ELF-1 (cell line): ENCODE measurements around the gene CRISPLD2.

Source experiments
- DNase-seq: peaks from one replicate; pipeline ENCODE4 v3.0.0-alpha.2; 2016; ENCODE audit warnings: low read depth, low spot score

Gene CRISPLD2

DNA sequence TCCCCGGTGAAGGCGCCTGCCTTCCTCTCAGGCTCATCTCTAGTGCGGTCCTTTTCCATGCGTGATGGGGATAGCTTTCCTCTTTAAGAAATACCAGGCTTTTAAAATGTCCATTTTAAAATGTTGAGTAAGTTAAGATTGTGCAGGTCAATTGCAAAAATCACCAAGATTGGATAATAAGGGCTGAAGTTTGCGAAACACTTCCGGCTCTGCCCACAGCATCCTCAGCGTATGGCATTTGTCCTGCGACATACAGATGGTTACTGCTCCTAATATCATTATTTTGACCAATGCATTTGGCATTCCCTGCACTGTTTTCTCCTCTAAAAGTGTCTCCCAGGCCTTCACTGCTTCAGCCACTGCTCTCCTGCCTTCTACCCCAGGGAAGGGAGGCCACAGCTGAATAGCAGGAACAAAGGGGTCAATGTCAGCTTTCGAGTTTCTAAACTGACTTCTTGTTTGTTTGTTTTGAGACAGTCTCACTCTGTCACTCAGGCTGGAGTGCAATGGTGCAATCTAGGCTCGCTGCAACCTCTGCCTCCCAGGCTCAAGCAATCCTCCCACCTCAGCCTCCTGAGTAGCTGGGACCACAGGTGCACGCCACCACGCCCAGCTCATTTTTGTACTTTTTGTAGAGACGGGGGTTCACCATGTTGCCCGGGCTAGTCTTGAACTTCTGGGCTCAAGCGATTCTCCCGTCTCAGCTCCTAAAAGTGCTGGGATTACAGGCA is 91.9 kb downstream of the CRISPLD2 start:
- DNase-seq: no peak

DNA sequence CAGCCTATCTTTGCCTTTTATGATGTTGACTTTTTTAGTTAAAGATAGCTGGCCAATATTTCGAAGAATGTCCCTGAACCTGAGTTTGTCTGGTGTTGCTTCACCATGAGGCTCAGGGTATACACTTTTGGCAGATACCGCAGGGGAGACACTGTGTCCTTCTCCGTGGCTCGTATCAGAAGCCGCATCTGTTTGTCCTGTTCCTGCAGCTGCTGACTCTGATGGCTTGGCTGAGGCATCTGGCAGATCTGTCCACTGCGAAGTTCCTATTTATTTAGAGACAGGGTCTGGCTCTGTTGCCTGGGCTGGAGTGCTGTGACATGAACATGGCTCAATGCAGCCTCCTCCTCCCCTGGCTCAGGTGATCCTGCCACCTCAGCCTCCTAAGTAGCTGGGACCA is 93.5 kb downstream of the CRISPLD2 start:
- no peak for DNase-seq

DNA sequence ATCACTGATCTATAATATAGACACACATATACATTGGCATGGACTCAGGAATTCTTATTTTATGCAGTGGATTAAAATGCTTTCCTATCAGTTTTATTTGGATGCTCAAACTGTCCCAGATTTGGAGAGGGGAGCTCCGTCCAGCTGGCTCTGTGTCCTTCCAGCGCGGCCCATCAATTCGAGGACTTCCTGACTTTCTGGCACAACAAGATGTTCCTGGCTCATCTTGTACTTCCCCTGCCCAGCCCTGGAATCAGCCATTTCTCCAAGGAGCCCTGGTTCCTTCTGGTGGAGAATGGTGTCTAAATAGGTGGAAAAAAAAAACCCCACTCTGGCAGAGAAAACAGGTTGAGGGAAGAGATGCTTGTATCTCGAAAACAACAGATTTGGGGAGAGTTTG is 94.5 kb downstream of the CRISPLD2 start:
- no peak for DNase-seq

DNA sequence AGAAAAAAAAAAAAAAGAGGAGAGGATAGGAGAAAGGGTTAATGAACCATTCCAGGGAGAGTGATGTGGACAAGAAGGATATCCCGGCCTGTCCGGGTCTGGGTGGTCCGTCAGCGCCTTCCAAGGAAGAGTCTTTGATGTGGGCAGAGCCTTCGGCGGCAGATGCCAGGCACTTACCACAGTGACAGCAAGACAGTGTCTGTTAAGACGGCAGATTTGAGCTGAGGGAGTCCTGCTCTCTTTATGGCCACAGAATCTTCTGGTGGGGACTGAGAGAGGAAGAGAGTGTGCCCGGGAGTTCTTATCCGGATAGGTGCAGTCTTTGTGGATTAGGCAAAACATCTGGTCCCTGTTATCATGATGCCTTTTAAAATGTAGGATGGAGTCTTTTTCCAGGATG is 96.4 kb downstream of the CRISPLD2 start:
- no peak for DNase-seq

DNA sequence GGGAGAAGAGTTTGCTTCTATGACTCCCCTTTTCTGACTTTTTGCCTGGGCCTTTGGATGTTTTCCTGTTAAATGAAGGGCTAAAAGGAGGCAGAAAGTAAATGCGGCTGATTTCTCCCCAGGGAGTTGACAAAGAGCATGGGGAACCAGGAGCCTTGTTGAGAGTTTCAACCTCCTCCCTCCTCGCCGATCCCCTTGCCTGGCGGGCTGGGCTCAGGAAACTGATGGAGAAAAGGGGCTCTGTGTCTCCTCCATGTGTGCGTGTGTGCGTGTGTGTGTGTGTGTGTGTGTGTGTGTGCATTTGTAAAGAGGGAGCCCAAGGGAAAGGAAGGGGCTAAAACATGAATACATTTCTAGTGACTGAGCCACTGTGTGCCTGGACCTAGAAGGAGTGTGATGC is 97.1 kb downstream of the CRISPLD2 start:
- no peak for DNase-seq

DNA sequence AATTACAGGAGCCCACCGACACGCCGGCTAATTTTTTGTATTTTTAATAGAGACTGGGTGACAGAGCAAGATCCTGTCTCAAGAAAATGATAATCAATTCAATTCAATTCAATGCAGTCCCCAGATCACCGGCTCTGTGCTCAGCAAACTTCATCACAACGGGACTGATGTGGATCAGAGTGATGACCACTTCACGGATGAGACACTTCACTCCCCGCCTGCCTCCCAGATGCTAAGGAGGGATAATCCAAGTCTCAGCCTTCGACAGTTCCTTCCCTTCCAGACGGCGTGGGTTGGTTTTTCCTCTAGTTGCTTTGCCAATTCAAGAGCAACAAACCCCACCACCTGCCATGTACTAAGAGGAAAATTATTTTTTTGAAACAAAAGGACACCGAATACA is 97.7 kb downstream of the CRISPLD2 start:
- DNase-seq: no peak

DNA sequence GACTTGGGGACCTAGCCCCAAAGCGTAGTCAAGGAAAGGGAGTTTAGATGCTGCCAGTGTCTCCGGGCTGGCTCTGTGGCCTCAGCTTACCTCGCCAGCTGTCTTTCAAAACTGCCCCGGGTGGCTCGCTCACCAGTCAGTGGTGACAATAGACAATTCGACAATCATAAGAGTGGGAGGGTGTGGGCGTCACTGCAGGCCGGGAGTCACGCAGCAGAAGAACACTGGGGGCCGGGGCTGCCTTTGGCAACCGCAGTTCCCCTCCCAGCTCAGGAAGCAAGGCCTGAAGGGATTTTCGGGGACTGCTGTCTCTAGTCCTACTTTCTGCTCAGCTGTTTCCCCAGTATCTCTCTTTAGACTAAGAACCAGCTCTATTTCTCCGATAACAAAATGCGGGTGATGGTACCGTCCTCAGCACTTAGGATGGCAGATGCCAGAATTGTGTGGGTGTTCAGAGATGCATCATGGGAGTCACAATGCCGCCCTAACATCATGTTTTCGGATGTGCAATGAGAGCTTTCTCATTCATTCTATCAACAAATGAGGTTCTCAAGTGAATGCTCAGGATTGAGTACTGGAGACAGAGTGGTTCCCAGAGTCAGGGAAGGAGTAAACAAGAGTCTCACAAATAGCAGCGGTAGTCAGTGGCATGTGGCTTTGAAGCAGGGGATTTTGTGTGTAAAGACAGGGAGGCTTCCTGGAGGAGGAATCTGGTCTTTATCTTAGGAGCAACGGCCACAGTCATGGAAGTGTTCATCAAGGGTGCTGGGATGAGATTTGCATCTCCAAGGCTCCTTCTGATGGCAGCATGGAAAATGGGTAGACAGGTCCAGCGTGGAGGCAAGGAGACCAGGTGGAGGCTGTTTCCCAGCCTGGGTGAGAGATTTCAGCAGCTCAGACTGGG is 98.5 kb downstream of the CRISPLD2 start:
- no peak for DNase-seq

DNA sequence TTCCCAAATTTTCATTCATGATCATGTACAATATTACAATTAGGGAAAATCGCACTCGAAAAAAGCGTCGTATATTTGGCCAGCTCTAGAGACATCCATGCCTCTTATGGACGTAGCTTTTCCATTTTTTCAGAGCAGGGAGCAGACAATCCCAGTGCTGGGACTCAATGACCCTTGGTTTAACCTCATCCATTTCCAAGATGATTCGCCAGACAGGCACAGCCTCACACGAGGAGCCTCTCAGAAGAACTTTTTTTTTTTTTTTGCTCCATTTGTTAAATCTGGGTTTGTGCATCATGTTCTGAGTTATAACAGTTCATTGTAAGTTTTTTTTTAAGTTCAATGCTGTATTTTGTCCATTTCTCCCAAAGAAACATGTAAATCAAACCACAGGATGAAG is 99.5 kb downstream of the CRISPLD2 start:
- no peak for DNase-seq

DNA sequence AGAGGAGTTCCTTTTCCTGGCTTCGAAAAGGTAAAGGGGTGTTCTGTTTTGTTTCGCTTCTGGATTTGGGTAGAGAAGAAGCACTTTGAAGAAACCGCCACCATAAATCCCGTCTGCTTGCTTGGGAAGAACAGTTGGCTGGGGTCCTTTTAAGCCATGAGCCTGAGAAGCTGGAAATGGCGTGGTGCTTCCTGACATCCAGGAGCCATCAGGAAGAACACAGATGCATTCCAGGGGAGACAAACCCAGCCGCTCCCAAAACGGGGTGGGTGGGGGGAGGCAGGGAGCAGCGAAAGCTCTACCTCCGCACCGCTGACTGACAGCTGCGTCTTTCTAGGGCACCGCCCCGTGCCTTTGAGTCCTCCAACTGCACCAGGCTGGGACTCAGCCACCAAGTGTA is 99.9 kb downstream of the CRISPLD2 start:
- no peak for DNase-seq

DNA sequence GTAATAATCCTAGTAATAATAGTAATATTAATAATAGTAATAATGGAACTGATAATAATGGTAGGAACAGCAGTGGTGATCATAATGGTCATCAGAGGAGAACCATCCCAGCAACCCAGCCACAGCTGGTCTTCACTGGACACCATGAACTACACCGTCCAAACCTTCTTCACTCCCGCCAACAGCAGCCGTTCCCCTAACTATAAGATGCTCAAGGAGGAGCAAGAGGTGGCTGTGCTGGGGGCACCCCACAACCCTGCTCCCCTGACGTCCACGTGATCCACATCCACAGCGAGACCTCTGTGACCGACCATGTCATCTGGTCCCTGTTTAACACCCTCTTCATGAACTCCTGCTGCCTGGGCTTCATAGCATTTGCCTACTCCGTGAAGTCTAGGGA is 100.5 kb downstream of the CRISPLD2 start:
- DNase-seq: no peak

DNA sequence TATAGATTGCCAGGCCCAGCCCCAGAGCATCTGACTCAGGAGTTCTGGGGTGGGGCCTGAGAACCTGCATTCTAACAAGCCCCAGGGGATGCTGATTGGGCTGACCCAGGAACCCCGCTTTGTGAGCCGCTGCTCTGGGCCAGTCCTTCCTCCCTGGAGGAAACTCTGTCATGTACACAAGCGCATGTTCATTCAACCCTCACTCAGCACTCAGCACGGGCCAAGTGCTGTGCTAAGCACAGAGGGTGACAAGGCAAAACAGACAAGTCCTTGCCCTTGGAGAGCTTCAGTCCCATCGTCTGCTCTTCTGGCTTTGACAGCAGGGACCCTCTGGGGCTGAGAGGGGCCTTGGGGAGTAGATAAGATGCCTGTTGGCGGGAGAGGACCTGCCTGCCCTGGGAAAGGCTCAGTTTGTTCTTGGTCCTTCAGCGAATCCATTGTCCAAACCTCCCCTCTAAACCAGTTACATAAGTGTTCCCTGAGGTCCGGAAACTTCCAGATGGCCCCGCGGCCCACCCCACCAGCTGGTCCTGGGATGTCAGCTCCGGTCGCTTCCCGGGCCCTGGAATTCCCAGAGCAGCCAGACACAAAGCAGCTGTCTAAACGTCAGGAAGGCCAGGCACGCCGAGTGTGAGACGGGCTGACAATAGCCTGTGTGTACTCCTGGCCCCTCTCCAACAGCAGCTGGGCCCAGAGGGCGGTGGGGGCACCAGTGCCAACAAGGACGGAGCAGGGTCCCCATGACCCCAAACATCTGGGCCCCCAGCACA is 102.8 kb downstream of the CRISPLD2 start:
- DNase-seq: peak; percentile 50

DNA sequence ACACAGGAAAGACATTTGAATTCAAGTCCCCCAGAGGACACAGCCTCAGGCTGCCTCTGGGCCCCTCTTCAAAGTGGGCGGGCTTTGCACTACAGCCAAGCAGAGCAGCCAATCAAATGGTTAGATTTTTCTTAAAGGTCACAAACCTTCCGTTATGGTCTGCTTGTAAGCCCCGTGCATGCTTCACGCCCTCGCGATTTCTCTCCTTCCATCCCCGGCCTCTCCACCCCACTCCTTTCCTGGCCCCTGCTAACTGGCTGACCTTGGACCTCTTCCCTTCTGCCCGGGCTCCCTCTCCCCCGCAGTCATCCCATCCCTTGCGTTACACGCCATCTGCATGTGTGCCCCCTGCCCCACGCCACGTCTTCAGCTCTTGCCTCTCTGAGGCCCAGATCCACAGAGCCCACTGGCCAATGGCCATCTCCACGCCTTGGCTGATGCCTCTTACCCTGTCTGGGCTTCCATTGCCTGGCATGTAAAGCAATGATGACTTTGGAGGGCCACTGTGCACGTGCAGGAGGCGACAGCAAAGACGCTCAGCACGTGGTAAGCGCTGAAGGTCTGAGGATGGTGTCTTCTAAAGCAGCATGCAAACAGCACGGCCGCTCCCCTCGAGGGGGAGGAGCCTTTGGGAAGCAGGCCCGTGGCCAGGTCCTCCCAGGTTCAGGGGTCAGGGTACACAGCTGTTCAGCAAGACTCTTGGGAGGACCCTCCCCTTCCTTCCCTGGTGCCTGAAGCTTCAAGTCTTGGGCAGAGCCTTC is 104.7 kb downstream of the CRISPLD2 start:
- no peak for DNase-seq

DNA sequence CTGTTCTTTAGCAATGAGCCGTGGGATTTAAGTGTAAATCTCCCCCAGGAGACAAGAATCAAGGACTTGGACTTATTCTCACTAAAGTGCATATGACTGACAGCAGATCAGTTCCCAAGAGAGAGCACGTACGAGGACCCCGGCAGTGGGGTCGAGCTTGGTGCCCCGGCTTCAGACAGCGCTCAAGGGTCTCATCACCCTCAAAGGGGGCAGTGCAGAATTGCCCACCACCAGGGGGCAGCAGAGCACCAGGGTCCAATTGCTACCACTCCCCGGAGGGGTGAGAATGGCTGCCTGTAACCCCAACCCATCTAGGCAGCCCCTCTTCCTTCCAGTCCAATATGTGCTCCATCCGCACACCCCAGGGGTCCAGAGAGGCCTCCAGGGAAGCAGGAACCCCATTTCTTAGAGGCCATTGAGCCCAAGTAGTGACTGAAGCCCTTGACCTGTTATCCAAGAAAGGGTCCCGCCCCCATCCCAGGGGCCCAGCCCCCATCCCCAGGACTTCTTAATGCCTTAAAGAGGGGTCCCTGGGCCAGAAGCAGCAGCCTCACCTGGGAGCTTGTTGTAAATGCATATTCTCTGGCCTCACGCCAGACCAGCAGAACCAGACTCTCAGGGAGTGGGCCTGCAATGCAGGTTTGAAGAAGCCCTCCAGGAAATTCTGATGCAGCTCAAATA is 105.4 kb downstream of the CRISPLD2 start:
- DNase-seq: peak; percentile 74

DNA sequence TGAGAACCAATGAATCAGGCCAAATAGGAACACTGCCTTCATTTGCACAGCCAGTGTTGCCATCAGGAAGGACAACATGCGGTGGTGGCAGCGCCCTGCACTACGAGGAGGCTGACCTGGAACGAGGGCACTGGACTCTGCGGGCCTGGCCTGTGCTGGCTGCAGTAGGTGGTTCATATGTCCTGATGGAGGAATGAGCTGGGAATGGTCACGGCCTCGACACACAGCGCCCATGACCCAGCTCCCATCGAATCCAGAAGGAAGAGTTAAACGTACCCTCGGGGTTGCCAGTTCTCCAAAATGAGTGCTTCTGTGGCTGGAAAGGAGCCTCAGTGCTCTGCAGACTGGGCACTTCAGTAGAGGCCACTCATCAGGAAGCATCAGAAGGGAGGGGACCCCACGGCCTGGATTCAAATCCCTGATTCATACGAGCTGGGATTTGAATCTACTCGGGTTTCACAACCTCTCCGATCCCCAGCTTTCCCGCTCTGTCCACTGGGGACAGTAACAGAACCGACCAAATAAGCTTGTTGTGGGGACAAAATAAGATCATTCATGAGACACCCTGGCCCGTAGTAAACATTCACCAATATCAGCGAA is 106.1 kb downstream of the CRISPLD2 start:
- DNase-seq: no peak

DNA sequence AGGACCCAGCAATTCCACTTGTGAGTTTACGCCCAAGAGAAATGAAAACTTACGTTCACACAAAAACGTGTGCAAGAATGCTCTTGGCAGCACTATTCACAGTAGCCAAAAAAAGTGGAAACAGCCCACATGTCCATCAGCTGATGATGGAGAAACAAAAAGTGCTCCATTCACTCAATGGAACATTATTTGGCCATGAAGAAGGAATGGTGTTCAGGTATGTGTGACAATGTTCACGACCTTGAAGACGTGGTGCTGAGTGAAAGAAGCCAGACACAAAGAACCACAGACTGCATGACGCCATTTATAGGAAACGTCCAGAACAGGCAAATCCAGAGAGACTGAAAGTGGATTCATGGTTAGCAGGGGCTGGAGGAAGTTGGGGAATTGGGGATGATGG is 106.7 kb downstream of the CRISPLD2 start:
- DNase-seq: no peak

DNA sequence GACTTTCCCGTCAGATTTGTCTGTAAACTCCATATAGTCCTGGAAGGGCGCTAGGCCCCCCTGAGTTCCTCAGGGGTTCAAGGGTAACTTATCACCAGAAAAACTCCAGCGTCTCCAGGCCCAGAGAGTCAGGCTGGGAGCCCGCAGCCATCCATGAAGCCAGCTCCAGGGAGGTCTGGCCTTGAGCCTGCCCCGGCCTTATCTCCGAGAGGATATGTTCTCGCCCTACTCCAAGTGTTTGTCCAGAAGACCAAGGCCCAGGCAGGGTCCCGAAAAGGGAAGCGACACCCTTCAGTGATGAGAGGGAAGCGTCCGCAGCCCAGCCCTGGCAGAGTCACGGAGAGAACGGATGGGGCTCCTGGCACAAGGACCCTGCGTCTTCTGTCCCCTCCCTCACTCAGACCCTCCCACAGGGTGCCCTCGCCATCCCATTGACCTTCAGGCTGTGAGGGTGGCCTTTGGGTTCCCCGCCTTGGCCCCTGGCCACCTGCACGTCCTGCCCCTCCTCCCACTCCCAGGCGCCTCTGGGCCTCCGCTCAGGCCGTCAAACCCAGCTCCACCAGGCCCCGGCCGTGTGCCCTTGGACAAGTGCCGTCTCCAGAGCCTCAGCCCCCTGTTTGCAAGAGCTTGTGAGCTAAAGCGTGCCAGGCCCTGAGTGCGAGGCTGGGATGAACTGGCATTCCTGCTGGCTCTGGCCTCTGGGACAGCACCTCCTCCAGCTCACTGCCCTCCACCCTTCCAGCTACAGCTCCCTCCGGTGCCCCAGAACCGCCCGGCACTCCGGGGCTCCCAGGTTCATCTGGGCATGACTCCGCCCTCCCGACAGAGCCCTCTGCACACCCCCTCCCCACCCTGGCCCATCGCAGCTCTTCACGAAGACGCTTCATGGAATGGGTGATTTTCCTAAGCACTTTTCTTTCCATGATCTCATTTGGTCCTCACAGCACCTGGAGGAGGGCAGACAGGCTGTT is 108.1 kb downstream of the CRISPLD2 start:
- no peak for DNase-seq

DNA sequence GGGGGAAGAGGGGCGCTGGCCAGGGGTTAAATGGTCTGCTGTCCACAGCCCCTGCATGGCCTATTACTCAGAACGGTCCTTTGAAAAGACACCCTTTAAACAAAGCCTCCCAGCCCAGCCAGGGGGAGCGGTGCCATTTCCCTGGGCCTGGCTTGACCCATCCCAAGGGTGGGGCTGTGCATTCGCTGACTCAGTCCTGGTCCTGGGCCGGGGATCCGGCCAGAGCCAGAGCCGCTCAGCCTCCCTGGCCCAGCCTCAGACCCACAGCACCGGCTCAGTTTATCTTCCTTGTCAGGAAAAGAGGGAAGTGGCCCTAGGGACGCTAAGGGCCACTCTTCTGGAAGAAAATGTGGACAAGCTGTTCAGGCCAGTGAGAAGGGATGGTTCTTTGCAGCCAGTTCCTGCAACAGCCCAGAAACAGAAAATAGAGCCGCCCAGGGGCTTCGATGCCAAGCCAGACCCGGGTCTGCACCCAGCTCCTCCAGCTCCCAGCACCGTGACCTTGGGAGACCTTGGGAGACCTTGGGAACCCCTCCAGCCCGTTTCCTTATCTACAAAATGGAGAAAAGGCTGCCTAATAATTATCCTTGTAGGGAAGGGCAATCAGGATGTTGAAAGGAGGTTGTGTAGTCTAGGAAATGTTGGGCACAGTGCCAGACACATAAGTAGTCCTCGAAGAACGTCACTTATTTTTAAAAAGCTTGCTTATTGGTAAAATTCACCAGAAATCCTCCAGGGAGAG is 109.1 kb downstream of the CRISPLD2 start:
- DNase-seq: no peak

DNA sequence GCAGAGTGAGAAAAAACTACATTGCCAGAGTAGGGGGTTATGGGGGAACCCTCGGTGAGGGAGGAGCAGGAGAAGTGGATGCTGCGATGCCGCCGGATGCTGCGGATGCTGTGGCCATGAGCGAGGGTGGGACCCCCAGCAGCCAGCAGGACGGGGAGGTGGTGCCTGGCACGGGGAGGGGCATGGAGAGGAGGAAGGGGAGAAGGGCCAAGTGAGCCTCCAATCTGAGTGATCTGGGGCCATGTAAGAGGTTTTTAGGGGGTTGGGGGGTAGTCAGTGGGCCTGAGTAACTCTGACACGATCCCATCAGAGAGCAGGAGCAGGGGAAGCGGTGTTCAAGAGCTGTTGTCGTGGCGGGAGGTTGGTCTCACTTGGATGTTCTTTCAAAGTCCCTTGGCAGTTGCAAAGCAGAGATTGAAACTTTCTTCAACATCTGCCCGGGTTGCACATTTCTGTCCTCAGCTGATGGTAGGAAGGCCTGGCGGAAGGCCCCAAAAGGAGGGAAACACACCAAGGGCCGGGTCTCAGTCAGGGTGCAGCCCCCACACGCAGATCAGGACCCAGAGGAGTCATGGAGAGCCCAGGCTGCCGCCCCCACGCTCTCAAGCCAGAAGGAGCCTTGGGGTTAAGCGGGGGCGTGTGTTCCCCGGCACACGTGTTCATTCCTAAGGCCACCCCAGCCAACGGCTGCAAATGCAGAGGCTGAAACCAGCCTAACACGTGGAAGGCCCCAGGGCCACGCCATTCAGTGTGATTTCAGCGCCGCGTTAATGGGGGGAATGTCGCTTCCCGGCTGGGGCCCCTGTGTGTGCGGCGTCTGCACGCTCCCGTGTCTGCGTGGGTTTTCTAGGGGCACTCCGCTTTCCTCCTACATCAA is 109.9 kb downstream of the CRISPLD2 start:
- DNase-seq: no peak
